Endothelial cell (in vitro differentiated cells): ENCODE measurements around the gene TMEM184C. TPM values are rescaled to one million over a fixed set of nuclear protein-coding genes. Genes with fewer than 3 reads are reported as not detected.

Source experiments
- DNase-seq: peaks from one replicate; pipeline ENCODE4 v3.0.0; 2021; ENCODE audit warnings: low spot score
- H3K27ac Mint-ChIP-seq: one replicate; pipeline ENCODE4 v1.8.0; 2021; ENCODE audit warnings: mixed read lengths, inconsistent platforms; ENCODE audit not compliant: unreplicated experiment
- H3K27me3 Mint-ChIP-seq: one replicate; pipeline ENCODE4 v1.8.0; 2021; ENCODE audit warnings: mild to moderate bottlenecking, moderate library complexity, mixed read lengths, inconsistent platforms; ENCODE audit not compliant: unreplicated experiment
- H3K36me3 Mint-ChIP-seq: one replicate; pipeline ENCODE4 v1.8.0; 2021; ENCODE audit warnings: mild to moderate bottlenecking, low read depth, mixed read lengths, inconsistent platforms; ENCODE audit not compliant: unreplicated experiment
- H3K4me1 Mint-ChIP-seq: one replicate; pipeline ENCODE4 v1.8.0; 2021; ENCODE audit warnings: mild to moderate bottlenecking, mixed read lengths, inconsistent platforms; ENCODE audit not compliant: unreplicated experiment
- H3K4me3 Mint-ChIP-seq: one replicate; pipeline ENCODE4 v1.8.0; 2021; ENCODE audit warnings: mild to moderate bottlenecking, mixed read lengths, inconsistent platforms; ENCODE audit not compliant: unreplicated experiment
- H3K9me3 Mint-ChIP-seq: one replicate; pipeline ENCODE4 v1.8.0; 2021; ENCODE audit warnings: mixed read lengths, inconsistent platforms; ENCODE audit not compliant: unreplicated experiment
- CTCF ChIP-seq: fragments of 200-600 bp; sonication (generic); IDR thresholded peaks from one replicate; pipeline ENCODE4 v1.5.0; 2021; ENCODE audit warnings: antibody characterized with exemption; ENCODE audit not compliant: unreplicated experiment
- total RNA-seq: library from RNA; stranded (reverse); fragmentation: NEBNext Ultra II Directional; extraction: Animal tissue kit (Norgen Biotek cat#: 25700); gene quantifications from one replicate; pipeline ENCODE4 v1.2.1, GENCODE V29; 2021; ENCODE audit not compliant: unreplicated experiment

The TMEM184C gene
- total RNA-seq, 1 donor from 2014 or later, result 26.2 TPM

GRCh38 chr4:147597561-147597960 is 19.6 kb upstream of the TMEM184C start:
- no peaks in the 10 kb centered on the region for H3K36me3 Mint-ChIP-seq
- H3K4me3 Mint-ChIP-seq, result no peak overlapping the region
- H3K9me3 Mint-ChIP-seq, result no peaks in the 10 kb centered on the region
- H3K4me1 Mint-ChIP-seq, result no peaks in the 10 kb centered on the region
- no peak for DNase-seq
- H3K27me3 Mint-ChIP-seq, result no peaks in the 10 kb centered on the region
- H3K27ac Mint-ChIP-seq, result no peak overlapping the region
- no peak for TF ChIP-seq CTCF

DNA sequence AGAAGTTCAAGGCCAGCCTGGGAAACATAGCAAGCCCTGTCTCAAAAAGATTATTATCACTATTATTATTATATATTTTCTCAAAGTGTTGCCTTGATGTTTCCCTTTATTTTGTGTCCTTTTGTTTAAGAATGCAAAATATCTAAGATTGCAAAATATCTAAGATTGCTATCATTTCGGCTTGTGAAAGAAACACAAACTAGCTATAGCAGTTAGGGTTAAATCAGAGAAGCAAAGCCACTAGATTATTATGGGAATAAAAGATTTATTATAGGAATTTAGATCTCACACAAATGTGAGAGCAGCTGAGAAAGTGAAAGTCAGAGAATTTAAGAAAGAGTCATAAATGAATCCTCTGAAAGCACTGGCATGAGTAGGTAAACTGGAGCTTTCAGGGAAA is 18.0 kb upstream of the TMEM184C start:
- H3K27ac Mint-ChIP-seq, result no peak overlapping the region
- H3K36me3 Mint-ChIP-seq, result no peaks in the 10 kb centered on the region
- TF ChIP-seq CTCF, result no peak
- H3K4me3 Mint-ChIP-seq, result no peak overlapping the region
- no peaks in the 10 kb centered on the region for H3K9me3 Mint-ChIP-seq
- H3K4me1 Mint-ChIP-seq, result no peaks in the 10 kb centered on the region
- no peaks in the 10 kb centered on the region for H3K27me3 Mint-ChIP-seq
- no peak for DNase-seq

- TF ChIP-seq CTCF, result no peak
- Mint-ChIP-seq H3K9me3 (no peaks in the 10 kb centered on the region), H3K27me3 (no peaks in the 10 kb centered on the region), H3K4me3 (no peak overlapping the region), H3K27ac (no peak overlapping the region), H3K36me3 (no peaks in the 10 kb centered on the region), H3K4me1 (no peaks in the 10 kb centered on the region)
- DNase-seq, result no peak
Observed at GRCh38 chr4:147599769-147600168, 17.4 kb upstream of the TMEM184C start.

GRCh38 chr4:147605499-147605898 is 11.7 kb upstream of the TMEM184C start:
- no peak for DNase-seq
- H3K4me3 Mint-ChIP-seq, result no peak overlapping the region
- H3K4me1 Mint-ChIP-seq, result no peaks in the 10 kb centered on the region
- TF ChIP-seq CTCF, result no peak
- H3K36me3 Mint-ChIP-seq, result no peaks in the 10 kb centered on the region
- no peaks in the 10 kb centered on the region for H3K27me3 Mint-ChIP-seq
- no peak overlapping the region for H3K27ac Mint-ChIP-seq
- no peaks in the 10 kb centered on the region for H3K9me3 Mint-ChIP-seq

DNA sequence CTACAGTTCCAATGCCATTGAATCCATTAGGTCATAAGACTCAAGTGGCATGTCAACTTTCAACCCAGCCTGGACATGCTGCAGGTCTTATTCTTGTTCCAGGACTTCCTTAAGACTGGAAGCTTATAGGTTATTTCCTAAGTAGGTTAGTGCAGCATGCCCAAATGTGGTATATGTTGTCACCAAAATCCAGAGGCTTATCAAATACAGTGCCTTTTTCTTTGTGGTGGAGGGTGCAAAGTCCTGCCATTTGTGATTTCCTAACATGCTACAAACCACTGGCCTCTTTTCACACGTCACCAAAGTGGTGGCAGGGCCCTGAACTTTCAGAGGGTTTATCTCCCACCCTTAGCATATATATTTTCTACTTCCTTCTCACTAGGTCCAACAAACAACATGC is 9.7 kb upstream of the TMEM184C start:
- no peak overlapping the region for H3K4me3 Mint-ChIP-seq
- no peak for TF ChIP-seq CTCF
- no peaks in the 10 kb centered on the region for H3K9me3 Mint-ChIP-seq
- no peaks in the 10 kb centered on the region for H3K36me3 Mint-ChIP-seq
- no peak overlapping the region for H3K27ac Mint-ChIP-seq
- no peaks in the 10 kb centered on the region for H3K4me1 Mint-ChIP-seq
- no peaks in the 10 kb centered on the region for H3K27me3 Mint-ChIP-seq
- DNase-seq, result no peak
